Stimulated activated CD8-positive, alpha-beta memory T cell treated with anti-CD3 and anti-CD28 coated beads, Interleukin-2, amount 100 ng/mL, for 1 hour (primary cell): ENCODE measurements around the gene ANKRD65.
"Not testable (repeated sequence)": the region's sequence is repeated elsewhere in the genome, so short reads cannot be mapped to it uniquely, and the experiment has no call there.

Source experiments
- DNase-seq, 2 donors: peaks; one replicate each; pipeline ENCODE4 v3.0.0-alpha.2; 2020; ENCODE audit warnings: low read depth in 2 of 2

The ANKRD65 gene

GRCh38 chr1:1421147-1421906 lies at the start of gene ANKRD65:
ANKRD65 (minus strand) TSS chr1:1421276; CDS start chr1:1421005, 271 bp downstream.
- no peak for DNase-seq

GRCh38 chr1:1468196-1468985 lies 47.3 kb upstream of the ANKRD65 start:
- not testable (repeated sequence) for DNase-seq

GRCh38 chr1:1463312-1463711 lies 42.2 kb upstream of the ANKRD65 start:
- DNase-seq: no peak

DNA sequence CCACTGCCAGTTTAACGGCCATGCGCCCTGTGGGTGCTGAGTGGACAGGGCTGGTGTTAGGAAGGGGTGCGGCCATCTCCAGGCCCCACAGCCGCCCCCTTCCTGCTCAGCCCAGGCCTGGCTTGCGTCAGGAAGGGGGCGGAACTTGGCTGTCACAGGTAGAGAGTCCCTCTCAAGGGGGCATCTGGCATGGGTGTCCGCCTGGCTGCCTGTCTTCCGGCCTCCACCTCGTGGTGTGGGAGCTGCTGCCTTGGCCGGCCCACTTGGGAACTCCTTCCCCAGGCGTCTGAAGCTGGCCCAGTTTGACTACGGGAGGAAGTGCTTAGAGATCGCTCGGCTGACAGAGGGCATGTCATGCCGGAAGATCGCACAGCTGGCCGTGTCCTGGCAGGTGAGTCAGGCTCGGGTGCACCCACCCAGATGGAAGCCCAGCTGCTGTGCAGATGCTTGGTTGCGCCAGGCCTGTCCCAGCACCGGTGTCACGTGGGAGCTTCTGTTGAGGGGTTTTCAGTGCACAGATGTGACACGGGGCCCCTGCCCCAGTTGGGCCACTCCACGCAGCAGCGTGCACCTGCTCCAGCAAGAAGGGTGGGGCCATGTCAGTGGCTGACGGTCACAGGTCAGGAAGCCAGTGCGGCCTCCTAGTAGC lies 41.4 kb upstream of the ANKRD65 start:
- no peak for DNase-seq

DNA sequence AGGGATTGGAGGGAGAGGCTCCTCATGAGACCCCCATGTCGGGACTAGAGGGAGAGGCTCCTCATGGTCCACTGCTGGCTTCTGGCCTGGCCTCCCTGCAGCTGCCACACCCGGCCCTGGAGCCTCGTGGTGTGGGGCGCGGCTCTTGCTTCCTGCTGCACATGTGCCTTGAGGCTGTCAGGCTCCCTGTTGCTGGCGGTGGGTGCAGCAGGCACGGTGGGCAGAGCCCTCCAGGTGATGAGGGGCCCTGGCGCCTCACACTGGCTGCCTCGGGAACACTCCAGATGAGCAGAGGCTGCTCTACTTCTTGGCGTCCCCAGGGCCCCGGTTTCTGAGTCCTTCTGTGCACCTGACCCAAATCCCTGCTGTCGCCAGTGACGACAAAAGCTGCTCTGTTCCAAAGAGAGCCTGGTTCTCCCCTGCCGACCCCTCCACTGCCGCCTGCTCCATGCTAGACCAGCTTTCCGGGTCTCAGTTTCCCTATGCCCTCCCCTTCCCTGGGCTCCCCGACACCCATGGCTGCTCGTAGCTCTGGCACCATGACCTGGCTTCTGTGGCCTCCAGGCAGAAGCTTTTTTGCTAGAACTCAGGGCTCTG lies 40.7 kb upstream of the ANKRD65 start:
- no peak for DNase-seq

- no peak for DNase-seq
Measured at GRCh38 chr1:1460540-1461130, 39.6 kb upstream of the ANKRD65 start.

DNA sequence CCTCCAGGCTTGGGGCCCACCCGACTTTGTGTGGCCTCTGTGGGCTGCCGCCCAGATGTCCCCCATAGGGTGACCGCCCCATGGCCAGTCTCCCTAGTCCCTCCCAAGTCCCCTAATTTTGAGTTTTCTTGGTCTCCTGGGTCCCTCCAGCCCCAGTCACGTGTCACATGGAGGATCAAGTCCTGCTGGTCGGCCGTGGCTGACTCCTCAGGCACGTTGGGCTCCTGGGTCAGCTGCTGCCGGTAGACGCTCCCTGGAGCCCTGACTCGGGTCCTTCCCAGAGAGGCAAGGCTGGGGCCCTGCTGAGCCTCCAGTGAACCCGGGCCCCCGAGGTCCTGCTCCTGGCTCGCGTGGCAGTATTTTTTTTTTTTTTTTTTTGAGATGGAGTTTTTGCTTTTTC lies 38.6 kb upstream of the ANKRD65 start:
- not testable (repeated sequence) for DNase-seq

DNA sequence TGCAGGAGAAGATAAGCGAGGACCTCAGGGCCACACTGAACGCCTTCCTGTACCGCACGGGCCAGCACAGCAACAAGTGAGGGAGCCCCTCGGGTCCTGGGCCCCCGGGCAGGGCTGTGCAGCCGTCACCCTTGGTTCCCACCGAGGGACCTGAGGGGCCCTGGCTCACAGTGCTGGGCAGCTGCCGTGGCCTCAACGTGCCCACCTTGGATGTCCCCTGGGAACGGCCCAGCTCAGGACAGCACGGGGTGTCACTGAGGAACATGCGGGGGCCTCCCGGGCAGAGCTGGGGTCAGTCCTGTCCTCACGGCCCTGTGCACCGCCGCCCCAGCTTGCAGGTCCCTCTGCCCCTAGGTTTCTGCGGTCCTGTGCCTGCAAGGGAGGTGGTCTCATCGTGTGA lies 38.1 kb upstream of the ANKRD65 start:
- DNase-seq: not testable (repeated sequence)

DNA sequence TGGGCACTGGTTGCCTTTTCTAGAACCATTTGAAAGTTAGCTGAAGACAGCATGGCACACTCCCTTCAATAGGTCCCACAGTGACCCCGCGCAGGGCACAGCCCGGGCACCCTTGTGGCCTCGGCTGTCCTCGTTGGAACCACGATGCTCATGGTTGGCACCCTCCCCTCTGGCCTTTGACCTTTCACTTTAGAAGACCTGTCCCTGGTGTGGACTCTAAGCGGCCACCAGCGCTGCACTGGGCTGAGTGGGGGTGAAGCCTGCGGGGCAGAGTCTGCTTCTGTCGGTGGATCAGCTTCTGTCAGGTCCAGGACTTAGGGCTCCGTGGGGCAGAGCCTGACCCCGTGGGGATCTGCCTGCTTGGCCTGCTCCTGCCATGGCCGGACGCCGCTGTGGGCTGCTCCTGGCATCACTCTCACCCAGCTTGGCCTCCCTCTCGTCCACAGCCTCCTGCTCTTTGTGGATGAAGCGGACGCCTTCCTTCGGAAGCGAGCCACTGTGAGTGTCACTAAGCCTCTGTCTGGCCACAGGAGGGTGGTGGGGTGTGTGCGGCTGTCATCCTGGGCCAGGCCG lies 35.7 kb upstream of the ANKRD65 start:
- DNase-seq: not testable (repeated sequence)

GRCh38 chr1:1455934-1456333 lies 34.9 kb upstream of the ANKRD65 start:
- DNase-seq: not testable (repeated sequence)

DNA sequence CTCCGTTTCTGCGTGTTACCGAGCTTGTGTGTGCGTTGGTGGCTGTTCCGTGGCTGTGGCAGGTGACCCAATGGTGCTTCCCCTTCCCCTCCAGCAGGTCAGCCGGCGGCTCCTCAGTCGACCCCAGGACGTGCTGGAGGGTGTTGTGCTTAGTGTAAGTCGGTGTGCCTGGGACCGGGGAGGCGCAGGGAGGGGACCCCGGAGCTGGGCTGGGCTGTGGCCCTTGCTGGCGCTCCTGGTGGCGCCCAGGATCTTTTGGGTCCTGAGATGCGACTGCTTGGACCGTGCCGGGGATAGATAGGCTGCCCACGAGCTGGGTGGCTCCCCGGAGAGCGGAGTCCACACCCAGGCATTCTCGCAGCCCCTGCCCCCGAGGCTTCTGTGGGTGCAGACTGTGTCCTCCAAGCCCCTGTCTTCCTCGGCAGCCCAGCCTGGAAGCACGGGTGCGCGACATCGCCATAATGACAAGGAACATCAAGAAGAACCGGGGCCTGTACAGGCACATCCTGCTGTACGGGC lies 34.3 kb upstream of the ANKRD65 start:
- DNase-seq: no peak

- DNase-seq: not testable (repeated sequence)
Measured at GRCh38 chr1:1454286-1455056, 33.4 kb upstream of the ANKRD65 start.

- no peak for DNase-seq
Measured at GRCh38 chr1:1452882-1453281, 31.8 kb upstream of the ANKRD65 start.

- not testable (repeated sequence) for DNase-seq
Measured at GRCh38 chr1:1452365-1452739, 31.3 kb upstream of the ANKRD65 start.

- DNase-seq: no peak
Measured at GRCh38 chr1:1451696-1452364, 30.8 kb upstream of the ANKRD65 start.

DNA sequence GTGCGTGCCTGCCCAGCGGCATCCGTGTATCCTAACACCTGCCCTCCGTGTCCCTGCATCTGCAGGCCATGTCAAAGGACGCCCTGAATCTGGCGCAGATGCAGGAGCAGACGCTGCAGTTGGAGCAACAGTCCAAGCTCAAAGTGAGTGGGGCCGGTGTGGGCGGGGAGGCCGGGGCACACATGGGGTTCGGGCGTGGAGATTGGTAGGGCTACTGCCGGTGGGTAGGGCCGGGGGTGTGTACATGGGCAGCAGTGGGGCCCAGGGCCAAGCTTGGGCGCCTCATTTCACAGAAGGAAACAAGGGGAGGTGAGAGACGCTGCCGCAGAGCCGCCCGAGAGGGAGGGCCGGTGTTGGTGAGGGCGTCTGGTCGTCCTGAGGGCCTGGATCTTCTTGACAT lies 29.5 kb upstream of the ANKRD65 start:
- DNase-seq: not testable (repeated sequence)

- no peak for DNase-seq
Measured at GRCh38 chr1:1449099-1449739, 28.1 kb upstream of the ANKRD65 start, which contains the start of gene ATAD3C. ATAD3C (plus strand) TSS chr1:1449689; CDS start chr1:1450684, 995 bp downstream.

DNA sequence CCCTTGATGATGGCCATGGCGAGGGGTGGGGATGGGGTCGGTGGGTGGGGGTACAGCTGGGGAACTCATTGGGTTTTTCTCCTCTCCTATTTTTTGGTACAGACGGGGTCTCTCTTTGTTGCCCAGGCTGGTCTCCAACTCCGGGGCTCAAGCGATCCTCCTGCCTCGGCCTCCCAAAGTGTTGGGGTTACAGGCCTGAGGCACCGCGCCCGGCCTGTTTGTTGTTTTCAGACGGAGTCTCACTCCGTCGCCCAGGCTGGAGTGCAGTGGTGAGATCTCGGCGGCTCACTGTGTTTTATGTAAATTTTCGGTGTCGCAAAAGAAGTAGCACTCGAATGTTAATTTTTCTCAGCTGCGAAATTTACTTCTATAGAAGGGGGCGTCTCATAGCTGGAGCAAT lies 25.6 kb upstream of the ANKRD65 start:
- not testable (repeated sequence) for DNase-seq
